Measurements from ENCODE around the gene SLC25A19.

GRCh38 chr17:75315541-75316243, 26.5 kb upstream of the SLC25A19 start:
- no peak for TF ChIP-seq GATA2 (IDR thresholded peaks at IDR 0.05; ENCODE audit: low read depth, low read length)
- TF ChIP-seq GATA3 (IDR thresholded peaks at IDR 0.05; ENCODE audit: low read depth, low read length), result no peak

Measured in SH-SY5Y (cell line).